ENCODE data around the gene NCOR2. TPM values are rescaled to one million over a fixed set of nuclear protein-coding genes. Genes with fewer than 3 reads are reported as not detected.

The NCOR2 gene
- total RNA-seq, 1 donor from 2014 or later = 61.4 TPM

DNA sequence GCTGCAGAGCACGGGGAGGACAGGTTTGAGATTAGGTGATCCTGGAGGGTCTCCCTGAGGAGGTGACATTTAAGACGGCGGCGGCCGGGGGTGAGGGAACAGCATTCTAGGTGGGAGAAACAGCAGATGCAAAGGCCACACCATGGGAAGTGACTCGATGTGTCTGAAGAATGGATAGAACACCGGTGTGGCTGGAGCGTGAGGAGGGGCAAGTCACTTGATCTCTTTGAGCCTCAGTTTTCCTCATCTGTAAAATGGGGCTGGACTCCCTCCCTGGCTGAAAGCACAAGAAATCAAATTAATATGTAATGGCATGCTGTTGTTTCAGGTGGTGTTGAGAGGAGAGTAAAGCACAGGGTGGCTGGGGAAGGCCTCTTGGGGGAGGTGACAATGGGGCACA lies 10.0 kb upstream of the NCOR2 start:
- no peak for DNase-seq (ENCODE audit: low read depth)

DNA sequence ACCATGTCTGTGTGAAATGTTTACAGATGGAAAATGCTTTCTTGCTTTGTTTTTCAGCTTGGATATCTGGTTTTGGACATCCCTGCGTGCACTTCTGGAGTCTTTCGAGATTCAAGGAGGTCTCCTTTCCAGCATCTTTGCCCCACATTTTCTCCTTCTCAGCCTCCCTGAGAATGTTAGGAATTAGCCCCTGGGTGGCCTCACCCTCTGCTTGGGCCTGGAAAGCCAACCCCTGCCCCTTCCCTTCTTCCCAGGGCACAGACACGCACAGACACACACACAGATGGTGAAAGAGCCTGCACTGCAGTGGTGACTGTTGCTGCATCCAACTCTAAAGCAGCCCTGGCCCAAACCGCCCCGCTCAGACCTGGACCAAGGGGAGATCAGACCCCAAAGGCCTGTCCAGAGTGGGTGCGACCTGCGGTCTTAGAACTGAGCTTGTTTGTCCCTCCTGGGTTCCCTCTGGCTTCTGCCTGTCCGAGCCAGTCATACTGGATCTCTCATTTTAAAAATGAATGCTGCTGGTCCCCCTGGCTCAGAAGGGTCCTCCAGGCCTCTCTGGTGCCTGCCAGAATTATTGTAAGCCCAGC lies 8.7 kb upstream of the NCOR2 start:
- DNase-seq (ENCODE audit: low read depth) = no peak

DNA sequence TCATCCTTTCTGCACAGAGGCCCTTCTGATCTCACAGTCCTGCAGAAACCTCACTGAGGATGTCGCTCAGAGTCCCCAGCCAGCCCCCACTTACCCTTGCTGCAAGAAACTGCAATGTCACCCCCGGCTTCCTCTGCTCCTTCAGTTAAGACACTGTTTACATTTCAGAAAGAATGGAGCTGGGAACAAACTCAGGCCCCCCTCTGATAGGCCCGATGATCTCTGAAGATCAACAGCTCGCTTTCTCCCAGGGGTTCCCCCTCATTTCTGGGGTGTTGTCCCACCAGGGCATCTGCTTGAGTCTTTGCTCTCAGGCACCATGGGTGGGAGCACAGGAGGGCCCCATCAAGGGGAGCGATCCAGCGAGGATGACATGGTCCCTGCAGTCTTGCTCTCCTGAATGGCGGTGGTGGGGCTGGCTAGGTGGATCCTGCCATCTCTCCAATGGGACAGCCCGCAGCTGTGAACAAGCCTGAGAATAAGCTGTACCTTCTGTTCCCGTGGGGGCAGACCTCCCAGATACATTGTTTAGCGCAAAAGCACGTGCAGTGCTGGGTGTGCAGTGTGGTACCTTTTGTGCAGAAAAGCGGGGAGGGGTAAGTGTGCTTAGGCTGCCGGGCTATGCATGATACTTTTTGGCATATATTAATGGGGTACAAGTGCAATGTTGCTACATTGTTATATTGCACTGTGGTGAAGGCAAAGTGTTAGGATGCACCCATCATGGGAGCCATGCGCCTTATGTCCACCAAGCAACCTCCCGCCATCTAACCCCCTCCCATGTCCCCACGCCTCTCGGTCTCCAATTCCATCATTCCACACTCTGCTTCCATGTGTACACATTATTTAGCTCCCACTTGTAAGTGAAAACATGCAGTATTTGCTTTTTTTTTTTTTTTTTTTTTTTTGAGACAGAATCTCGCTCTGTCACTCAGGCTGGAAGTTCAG lies 6.7 kb upstream of the NCOR2 start:
- DNase-seq (ENCODE audit: low read depth) = no peak

DNA sequence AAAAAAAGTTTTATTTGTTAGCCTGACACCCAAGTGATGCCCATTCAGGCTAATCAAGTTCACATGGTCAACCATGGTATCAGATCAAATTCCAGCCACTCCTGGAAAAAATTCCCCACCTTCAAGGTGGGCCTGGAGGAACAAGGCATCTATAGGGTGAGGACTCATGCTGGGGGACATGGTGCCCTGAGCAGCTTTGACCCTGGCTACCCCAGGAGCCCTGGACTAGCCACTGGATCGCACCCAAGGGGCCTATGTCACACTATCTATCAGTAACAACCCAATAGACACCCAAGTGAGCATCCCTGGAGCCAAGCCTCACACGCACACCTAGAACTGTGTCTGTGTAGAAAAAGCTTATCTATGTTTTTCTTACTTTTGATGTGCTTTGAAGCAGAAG lies 4.1 kb upstream of the NCOR2 start:
- DNase-seq (ENCODE audit: low read depth) = no peak

DNA sequence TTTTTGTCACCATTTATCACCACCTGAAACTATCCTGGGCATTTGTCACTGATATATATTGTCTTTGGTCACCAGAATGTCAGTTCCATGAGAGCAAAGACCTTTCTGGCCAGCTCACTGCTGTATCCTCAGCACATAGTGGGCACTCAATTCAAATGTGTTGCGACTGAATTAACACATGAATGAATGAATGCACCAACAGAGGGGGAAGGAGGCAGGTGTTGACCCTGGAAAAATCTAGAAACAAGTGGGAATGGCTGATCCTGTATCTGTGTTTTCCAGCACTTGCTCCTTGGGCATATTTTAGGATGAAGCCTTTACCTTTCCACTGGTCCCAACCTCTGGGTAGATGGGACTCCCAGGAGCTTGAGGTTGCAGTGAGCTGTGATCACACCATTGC lies 3.4 kb upstream of the NCOR2 start:
- no peak for DNase-seq (ENCODE audit: low read depth)

DNA sequence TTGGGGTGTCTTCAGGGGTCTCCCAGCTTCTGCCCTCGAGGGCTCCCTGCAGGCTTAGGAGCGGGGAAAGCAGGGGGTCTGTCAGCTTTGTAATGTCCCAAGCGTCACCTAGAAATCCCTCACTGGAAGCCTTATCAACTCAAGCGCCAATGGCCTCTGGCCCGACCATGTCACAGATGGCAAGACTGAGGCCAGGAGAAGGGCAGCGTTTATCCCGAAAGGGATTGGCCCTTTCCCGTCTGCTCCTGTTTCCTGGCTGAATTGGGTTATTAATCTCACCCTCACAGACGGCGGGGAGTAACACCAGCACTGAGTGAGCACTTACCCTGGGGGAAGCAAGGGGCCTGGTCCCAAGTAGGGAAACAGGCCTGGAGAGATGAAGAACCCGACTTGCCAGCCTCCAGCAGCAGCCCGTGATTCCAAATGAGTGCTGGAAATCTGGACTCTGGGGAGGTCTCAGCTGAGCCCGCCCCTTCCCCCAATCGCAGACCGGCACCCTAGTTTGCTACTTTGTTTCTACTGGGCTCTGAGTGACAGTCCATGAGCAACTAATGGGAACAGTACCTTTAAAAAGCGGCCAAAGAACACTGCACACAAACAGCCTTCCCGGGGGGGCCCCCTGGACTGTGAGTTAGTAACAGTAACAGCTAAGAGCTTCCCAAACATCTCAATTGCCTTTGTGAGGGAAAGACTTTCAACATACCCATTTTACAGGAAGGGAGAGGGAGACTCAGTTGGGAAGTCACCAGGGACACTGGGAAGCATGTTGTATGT lies 2.1 kb upstream of the NCOR2 start:
- no peak for DNase-seq (ENCODE audit: low read depth)

DNA sequence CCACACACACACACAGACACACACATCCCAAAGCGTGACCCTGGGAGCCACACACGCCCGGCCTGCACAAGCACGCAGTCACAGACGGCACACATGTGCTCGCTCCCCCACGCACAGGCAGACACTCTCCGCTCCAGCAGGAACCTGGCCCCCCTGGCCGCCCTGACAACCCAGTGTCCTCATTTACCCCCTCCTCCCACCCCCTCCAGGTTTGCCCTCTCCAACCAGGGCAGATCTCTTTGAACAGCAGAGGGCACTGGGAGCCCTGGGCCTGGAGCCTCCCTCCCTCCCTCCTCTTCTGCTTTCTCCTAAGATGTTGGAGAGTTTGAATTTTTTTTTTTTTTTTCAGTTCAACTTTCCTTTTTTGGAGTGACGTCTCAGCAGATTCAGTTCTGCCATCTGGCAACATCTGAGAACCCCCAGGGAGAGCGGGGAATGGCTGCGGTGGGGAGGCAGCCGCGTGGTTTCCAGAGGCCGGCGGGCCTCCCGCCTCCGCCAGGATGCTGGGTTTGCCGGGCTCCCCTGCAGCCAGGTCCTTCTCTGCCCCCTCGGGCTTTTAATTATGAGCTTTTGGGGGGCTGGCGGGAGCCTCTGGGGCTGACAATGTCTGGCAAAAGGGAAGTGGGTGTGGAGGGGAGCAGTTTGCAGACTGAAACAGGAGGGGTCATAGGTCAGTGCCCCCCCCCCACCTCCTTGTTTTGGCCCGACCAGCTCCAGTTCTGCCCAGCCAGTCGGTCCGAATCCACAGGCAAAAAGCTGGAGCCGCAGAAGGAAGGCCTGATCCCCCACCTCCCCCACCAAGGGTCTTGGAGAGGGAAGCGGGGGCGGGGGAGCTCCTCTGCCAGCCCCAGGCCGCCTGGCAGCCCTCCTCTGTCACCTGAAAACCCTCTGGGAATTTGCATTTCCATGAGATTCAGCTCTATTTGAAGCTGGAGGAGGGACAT lies 1.3 kb upstream of the NCOR2 start:
- peak; percentile 92 for DNase-seq (ENCODE audit: low read depth)

DNA sequence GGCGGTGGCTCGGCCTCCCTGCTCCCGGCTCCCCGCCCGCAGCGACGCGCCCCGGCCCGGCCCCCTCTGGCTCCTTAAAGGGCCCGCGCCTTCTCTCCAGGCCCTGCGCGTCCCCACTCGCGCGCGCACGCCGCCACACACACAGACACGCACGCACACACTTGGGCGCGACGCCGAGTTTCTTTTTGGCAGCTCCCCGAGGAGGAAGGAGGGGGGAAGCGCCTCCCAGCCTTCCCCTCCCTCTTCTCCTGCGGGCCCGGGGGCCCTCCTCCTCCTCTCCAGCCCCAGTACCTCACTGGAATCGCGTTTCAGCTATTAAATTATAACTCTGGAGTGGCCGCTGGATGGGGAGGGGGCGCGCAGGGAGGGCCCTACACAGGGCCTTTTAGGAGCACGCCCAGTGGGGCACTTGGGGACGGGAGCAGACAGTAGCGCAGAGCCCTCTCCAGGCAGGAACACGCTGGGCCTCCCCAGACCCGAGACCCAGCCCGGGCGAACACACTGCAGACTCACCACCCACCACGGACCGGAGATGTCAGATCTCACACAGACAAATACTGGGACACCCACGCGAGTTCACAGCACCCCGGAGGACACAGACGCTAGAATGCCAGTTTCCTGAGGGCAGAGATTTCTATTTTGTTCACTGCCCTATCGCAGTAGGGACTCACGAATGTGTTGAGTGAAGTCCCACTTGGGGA lies 411 bp upstream of the NCOR2 start:
- peak; percentile 94 for DNase-seq (ENCODE audit: low read depth)

DNA sequence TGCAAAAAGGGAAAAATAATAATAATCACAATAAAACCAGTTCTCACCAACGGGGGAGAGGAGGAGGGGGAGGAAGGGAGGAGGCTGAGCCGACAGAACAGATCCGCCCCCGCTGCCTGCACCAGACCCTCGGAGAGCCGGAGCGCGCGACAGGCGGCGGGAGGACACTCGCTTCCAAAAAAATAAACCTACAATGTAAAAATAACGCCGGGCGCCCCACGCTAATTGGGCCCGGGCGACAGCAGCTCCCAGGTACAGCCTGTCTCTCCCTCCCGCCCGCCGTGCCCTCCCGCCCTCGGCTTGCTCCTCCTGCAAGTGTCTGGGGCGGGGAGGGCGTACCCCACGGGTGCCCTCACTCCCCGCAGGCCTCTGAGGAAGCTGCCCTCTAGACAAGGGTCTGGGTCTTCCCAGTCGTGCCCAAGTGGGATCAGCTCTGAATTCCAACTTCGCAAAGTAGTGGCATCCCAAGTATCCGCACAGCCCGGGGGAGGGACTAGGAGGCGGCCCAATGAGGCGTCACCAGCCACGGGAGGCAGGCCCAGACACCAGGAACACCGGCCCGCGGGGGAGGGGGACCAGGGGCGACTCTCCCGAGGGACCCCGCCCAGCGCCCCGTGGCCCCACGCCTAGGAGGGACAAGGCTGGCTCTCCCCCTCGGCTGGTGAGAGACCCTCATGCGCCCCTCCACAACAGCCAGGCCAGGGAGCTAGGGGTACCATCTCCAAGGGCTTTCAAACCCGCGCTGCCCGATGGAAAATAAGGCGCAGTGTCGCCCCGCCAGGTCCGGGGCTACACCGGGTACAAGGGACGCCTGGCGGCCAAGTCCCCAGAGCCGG lies 1.0 kb downstream of the NCOR2 start:
- DNase-seq (ENCODE audit: low read depth) = peak; percentile 93

DNA sequence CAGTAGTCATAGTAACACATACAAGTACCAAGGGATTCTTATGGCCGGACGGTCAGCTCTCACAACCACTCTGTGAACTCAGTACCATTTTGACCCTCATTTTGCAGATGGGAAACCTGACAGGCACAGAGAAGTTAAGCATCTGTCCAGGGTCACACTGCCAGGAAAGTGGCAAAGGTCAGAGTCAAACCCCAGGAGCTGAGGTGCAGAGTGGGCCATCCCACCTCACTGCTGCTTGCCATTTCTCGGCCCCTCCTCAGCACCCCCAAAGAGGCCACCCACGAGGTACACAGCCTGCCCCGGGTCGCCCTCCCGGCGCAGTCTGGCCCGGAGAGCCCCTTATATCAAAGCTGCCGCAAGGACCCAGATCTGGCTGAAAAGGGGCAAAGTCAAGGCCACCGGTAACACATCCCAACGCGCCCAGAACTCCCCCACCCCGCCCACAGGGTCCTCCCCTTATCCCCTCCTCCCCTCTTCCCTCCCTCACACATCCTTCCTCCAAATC lies 1.7 kb downstream of the NCOR2 start:
- no peak for DNase-seq (ENCODE audit: low read depth)

DNA sequence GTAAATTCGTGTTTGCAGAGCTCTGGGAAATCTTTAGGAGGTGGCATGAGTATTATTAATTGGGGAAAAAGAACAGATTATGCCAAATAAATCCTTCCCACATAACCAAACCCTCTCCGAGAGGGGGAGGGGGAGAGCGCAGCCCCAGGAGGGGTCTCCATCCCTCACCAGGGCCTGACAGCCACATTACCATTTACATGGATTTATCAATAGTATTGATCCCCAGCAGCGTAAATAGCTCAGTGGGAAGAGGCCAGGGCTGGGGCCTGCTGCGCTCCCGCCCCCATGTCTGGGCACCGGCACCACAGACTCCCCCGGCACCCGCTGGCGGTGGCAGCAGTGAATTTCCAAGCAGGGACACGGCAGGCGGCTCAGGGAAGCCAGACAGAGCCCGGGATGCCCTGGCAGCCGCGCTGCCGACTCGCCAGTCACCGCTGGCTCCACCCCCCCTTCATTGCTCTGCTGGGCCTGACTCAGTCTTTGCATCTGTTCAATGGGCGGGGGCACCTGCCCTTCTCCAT lies 2.4 kb downstream of the NCOR2 start:
- DNase-seq (ENCODE audit: low read depth) = peak; percentile 56

DNA sequence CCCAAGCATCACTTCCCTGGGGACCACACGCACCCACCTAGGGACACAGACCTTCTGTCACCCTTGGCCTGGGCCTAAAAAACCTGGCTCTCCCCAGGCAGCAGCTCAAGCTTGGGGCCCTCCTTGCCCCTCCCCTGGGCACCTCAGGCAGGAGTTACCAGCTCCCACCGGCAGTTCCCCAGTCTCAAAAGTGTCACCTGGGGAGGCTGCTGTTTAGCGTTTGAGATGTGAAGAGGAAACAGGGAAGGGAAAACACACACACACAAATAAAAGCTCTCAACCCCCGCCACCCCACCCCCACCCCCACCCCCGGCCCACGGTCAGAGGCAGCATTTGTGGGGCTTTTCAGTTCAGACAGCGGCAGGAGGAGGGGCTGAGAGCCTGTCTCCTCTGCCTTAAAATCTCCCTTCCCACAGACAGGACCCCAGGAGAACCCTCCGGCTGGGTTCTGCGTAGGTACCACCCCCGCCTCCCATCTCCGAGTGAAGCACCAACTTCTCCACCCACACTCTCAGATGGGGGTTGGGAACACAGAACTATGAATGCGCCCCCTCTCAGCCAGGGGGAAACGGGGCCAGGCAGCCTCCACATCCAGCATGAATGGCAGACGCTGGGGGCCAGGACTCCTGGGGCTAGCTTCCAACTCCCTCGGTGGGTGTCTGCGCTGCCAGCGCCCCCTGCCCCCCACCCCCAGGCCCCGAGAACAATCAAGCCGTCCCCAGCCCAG lies 3.0 kb downstream of the NCOR2 start:
- no peak for DNase-seq (ENCODE audit: low read depth)

DNA sequence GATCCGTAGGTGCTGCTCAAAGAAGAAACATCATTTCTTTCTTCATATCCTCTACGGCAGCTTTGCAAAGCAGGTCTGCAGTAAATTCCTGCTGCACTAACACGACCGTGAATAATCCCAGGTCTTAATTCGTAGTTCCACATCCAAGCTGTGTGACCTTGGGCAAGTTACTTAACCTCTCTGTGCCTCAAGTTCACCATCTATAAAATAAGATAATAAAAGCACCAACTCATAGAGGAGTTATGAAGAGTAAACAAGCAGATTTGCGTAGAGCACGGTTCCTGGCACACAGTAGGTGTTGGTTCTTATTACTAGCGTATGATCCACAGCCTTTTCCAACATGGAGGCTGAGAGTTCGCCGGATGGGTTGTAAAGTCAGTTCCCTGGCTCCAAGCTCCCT lies 3.6 kb downstream of the NCOR2 start:
- no peak for DNase-seq (ENCODE audit: low read depth)

DNA sequence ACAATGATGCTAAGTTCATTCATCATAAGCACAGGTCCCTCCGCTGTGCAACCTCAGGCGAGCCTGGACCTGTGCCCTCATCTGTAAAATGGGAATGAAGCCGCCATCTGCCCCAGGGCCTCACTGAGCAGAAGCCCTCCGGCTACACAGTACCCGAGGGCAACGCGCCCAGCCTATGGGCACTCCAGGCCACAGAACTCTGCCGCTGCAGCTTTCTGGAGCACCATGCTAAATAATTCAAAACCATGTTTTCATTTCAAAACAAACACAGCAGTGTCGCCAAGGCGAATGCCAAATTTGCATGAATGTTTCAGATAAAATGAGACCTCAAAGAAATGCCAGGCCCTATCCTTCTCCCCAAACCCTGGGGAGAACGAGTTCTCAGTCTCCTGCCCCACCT lies 4.0 kb downstream of the NCOR2 start:
- DNase-seq (ENCODE audit: low read depth) = no peak

DNA sequence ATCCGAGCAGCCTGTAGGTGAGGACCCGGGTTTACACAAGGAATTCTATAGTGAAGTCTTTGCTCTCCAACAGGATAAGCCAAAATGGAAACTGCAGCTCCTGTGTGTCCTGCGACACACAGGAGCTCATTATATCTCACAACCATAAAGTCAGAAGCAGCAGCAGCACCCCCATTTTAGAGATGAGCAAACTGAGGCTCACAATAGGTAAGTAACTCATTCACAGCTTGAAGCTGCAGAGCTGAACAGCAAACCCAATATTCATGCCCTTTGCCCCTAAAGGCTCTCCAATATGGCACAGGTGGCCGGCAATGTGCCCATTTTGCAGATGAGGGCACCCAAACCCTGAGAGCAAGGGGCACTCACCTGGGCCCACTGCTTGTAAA lies 4.6 kb downstream of the NCOR2 start:
- no peak for DNase-seq (ENCODE audit: low read depth)

DNA sequence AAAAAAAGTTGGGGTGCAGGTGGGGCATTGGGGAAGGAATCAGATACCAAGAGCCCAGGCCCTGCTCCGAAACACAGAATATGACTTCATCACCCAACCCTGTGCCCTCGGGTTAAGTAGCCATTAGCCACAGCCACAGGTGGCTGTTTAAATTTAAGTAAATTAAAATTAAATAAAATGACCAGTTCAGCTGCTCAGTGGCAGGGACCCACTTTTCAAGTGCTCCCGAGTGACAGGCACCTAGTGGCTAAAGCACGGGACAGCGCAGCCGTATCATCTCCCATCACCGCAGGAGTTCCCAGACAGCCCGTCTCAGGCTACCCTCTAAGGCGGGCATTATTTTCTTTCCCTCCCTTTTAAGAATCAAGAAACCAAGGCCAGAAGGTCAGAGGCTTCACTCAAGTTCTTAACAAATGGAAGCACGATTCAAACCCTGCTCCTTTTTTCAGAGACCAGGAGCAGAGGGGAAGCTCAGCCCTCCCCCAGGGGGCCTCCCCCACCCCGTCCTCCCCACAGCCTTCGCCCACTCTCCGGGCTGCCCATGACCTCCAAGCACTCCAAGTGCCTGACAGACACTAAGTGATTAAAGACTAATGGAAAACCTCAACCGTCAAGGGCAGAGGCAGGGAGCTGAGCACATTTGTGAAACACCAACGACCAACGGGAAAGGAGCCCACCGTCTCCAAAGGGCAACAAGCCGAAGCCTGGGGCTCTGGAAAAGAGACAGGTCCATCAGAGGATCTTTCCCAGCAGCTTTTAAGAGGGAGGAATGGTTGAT lies 5.2 kb downstream of the NCOR2 start:
- DNase-seq (ENCODE audit: low read depth) = peak; percentile 53

DNA sequence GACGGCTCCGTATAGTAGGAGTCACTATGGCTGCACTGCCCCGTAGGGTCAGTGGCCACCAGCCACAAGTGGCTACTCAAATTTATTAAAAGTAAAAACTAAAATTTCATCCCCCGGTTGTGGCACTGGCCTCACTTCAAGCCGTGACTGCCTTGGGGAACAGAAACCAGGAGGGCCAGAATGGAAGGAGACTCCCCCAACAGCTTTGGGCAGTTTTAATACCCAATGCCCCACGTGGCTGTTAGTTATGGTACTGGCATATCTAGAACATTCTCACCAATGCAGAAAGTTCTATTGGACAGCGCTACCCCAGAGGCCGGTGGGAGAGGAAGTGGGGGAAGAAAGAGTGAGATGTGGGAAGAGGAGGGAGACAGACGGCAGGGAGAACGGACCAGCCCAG lies 6.2 kb downstream of the NCOR2 start:
- no peak for DNase-seq (ENCODE audit: low read depth)
